Adrenal gland (tissue), 12 donors: ENCODE measurements around the gene C10orf105. TPM values are rescaled to one million over a fixed set of nuclear protein-coding genes. Genes with fewer than 3 reads are reported as not detected.

Experiments
- DNase-seq, 7 donors: peaks; one replicate each; pipeline ENCODE4 v3.0.0-alpha.2; 2019 to 2020
- H3K27ac ChIP-seq, 5 donors: fragments of 200-600 bp; sonication (generic) in 4 of 5; 1 replicate in 3 of 5; 2 replicates in 2 of 5; pipeline versions ENCODE4 v1.5.1 to v1.8.0; 2016 to 2020; ENCODE audit warnings: mild to moderate bottlenecking in 1 of 5
- H3K27me3 ChIP-seq: fragments of 200-600 bp; 2 replicates; pipeline ENCODE4 v1.8.0; 2021
- H3K36me3 ChIP-seq, 2 donors: fragments of 200-600 bp; replicated peaks in 1 of 2; 1 replicate in 1 of 2; 2 replicates in 1 of 2; pipeline versions ENCODE4 v1.5.1 to v1.8.0; 2018 to 2022
- H3K4me1 ChIP-seq, 2 donors: fragments of 200-600 bp; replicated peaks in 1 of 2; 1 replicate in 1 of 2; 2 replicates in 1 of 2; pipeline versions ENCODE4 v1.5.1 to v1.8.0; 2018 to 2021
- H3K4me3 ChIP-seq, 4 donors: fragments of 200-600 bp; sonication (generic) in 3 of 4; one replicate each; pipeline ENCODE4 v1.5.1; 2016 to 2018
- H3K9me3 ChIP-seq, 3 donors: fragments of 200-600 bp; sonication (generic) in 1 of 3; replicated peaks in 1 of 3; 1 replicate in 2 of 3; 2 replicates in 1 of 3; pipeline versions ENCODE4 v1.5.1 to v1.8.0; 2016 to 2021
- POLR2A ChIP-seq, 2 donors: fragments of 450-650 bp; IDR thresholded peaks; one replicate each; pipeline ENCODE4 v1.6.1; 2017; ENCODE audit warnings: antibody characterized with exemption in 2 of 2, mild to moderate bottlenecking in 2 of 2, moderate library complexity in 1 of 2
- WGBS, 4 donors: extraction: QIAGEN DNeasy Blood & Tissue Kit in 2 of 4; methylation state at CpG; one replicate each; pipeline versions ENCODE4 v1.1.5 to v1.1.7; 2013 to 2017; 5-methylcytosine and 5-hydroxymethylcytosine counted together
- intact Hi-C, 2 donors: fragments of 100-400 bp; cut with DNase I; formaldehyde crosslinking; loops; one replicate each; pipeline versions ENCODE4 v1.14.1 to v1.15.0; 2022 to 2023
- polyA plus RNA-seq, 3 donors: library from polyadenylated mRNA; stranded (reverse); fragments of 200-250 nt in 2 of 3; fragments of 350-450 nt in 1 of 3; fragmentation: Illumina TruSeq in 1 of 3; extraction: RNeasy Lipid Tissue Mini Kit (QIAGEN cat#74804) in 1 of 3; gene quantifications; one replicate each; pipeline ENCODE4 v1.2.3, GENCODE V29; 2013 to 2014
- total RNA-seq, 9 donors: library from RNA; depleted of rRNA in 4 of 9; stranded (reverse); fragments of >200 nt in 4 of 9; fragments of 120-200 nt in 1 of 9; fragmentation: NEBNext Ultra II Directional in 1 of 9; extraction: Animal tissue kit (Norgen Biotek cat#: 25700) in 1 of 9; gene quantifications; one replicate each; pipeline versions ENCODE4 v1.1.0 to v1.2.4, GENCODE V29; 2013 to 2023
- TF ChIP-seq, protein P1 (sequence below), 6 experiments: fragments of 450-650 bp in 4 of 6; fragments of 200-600 bp in 2 of 6; sonication (generic) in 1 of 6; IDR thresholded peaks; 1 replicate in 5 of 6; 2 replicates in 1 of 6; pipeline versions ENCODE4 v1.5.1 to v1.8.0; 2016 to 2021; ENCODE audit warnings: antibody characterized with exemption in 6 of 6, mild to moderate bottlenecking in 2 of 6, moderate library complexity in 1 of 6
- donor health status: healthy with polysubstance abuse.
- donor health status: Bipolar disorder and iron deficiency.
- donor health status: DM: yes; HTN: yes; CAD: no.
- donor health status: DM: no; HTN: no; CAD: no.
- donor health status: DM: no; HTN: no; CAD: no.
- donor health status: DM: yes; HTN: yes; CAD: no.

Gene C10orf105
- total and polyA plus RNA-seq, 12 donors: under 0.01 to 0.48 (median 0.07) TPM; not detected in 2

DNA sequence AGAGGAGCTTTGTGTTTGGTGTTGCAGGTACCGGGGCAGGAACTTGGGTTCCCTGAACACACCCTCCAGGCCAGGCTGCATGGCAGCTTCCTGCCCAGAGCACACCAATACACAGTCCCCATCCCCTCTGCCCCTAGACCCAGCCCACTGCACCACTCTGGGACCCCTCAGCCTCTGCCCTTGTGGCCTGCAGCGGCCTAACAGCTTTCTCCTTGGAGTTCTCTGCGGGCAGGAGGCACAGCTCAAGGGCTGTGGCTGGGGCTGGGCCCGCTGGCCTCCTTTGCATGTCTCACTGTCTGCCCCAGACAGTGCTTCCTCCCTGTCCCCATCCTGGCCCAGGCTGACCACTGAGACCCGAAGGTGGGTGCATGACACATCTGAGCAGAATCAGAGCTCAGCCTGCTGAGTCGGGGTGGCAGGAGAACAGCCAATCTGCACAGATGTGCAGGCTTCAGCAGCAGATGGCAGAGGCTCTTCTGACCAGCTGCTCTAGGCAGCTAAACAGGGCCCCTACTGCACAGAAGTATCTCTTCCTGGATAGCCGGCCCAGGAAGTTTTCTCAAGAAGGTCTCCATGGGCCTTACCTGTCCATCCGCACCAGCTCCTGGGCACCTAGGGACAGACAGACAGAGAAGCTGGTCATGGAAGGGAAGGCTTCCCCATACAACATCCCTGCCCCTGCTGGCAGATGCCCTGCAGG lies 33.0 kb upstream of the C10orf105 start:
- Histone ChIP-seq H3K27me3 (no peaks in the 10 kb centered on the region), H3K36me3 (peaks cover 0 to 17% of the 10 kb centered on the region in 2 donors), H3K4me3 (no peak overlapping the region), H3K27ac (peak overlapping the region in 2 of 5 donors; percentile 4 to 80), H3K9me3 (no peaks in the 10 kb centered on the region), H3K4me1 (peaks cover 21 to 23% of the 10 kb centered on the region in 2 donors)
- 75 to 100% (median 83%) methylated on average over 2 to 8 of the region's 8 CpGs for WGBS, 4 donors
- TF ChIP-seq POLR2A (IDR thresholded peaks at IDR 0.05): no peak
- TF ChIP-seq, protein P1, sequence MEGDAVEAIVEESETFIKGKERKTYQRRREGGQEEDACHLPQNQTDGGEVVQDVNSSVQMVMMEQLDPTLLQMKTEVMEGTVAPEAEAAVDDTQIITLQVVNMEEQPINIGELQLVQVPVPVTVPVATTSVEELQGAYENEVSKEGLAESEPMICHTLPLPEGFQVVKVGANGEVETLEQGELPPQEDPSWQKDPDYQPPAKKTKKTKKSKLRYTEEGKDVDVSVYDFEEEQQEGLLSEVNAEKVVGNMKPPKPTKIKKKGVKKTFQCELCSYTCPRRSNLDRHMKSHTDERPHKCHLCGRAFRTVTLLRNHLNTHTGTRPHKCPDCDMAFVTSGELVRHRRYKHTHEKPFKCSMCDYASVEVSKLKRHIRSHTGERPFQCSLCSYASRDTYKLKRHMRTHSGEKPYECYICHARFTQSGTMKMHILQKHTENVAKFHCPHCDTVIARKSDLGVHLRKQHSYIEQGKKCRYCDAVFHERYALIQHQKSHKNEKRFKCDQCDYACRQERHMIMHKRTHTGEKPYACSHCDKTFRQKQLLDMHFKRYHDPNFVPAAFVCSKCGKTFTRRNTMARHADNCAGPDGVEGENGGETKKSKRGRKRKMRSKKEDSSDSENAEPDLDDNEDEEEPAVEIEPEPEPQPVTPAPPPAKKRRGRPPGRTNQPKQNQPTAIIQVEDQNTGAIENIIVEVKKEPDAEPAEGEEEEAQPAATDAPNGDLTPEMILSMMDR (IDR thresholded peaks at IDR 0.05): no peak
- intact Hi-C loops: no loop called here
- DNase-seq: no peak

DNA sequence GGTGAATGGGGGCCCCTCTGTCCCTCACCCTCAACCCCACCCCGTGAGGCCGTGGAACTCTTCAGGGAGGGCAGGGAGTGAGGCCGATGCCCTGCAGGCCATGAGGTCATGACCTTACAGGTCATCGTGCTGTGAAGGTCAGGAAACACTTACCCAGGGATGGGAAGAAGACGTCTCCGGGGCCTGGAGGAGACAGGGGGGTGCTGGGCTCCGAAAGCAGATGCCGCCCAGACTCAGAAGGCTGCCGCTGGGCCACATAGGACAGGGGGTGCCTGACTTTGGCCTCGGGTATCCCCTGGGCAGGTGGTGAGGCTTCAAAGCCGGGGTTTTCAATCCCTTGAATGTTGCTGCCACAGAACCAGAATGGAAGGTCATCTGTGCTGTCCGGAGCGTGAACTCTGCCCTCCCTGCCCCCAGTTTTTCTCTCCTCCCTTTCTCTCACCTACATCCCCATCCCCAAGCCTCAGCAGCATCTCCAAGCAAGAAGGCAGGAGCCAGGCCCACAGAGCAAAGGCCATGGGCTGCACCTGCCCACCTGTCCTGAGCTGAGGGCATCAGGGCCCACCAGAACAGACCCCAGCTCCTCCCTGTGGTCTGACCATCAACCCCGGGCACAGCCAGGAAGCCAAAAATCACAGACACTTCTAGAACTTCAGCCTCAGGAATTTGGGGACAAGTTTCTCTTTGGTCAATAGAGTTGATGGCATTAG lies 32.1 kb upstream of the C10orf105 start:
- peaks cover 28 to 31% of the 10 kb centered on the region in 2 donors for H3K4me1 ChIP-seq
- intact Hi-C loops: no loop called here

DNA sequence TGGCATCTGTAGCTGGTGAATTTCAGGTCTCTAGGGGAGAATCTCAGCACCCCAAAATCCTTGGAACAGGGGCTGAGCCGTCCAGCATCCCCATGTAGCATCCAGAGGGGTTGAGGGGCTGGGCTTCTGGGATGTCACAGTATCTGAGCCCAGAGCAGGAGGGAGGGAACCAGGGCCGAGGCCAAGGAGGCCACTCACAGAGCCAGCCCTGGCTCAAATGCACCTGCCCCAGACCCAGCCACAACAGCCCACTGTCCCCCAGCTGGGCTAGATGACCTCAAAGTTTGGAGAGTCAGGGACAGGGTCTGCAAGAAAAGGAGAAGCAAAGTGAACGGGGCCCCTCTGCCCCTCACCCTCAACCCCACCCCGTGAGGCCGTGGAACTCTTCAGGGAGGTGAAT lies 31.4 kb upstream of the C10orf105 start:
- TF ChIP-seq, protein P1 (IDR thresholded peaks at IDR 0.05): no peak
- Histone ChIP-seq H3K4me3 (no peak overlapping the region), H3K36me3 (peaks cover 0 to 17% of the 10 kb centered on the region in 2 donors), H3K9me3 (no peaks in the 10 kb centered on the region), H3K27me3 (no peaks in the 10 kb centered on the region), H3K4me1 (peaks cover 35 to 36% of the 10 kb centered on the region in 2 donors), H3K27ac (peak overlapping the region in 1 of 5 donors; percentile 80)
- DNase-seq: no peak
- intact Hi-C loops: no loop called here
- WGBS, 4 donors: 73 to 89% (median 78%) methylated on average over 2 to 5 of the region's 5 CpGs

More for the DNA sequence above, 32.1 kb upstream of the C10orf105 start:
- no peak for TF ChIP-seq POLR2A (IDR thresholded peaks at IDR 0.05)
- no peak for DNase-seq
- H3K36me3 ChIP-seq: peaks cover 0 to 17% of the 10 kb centered on the region in 2 donors
- H3K4me3 ChIP-seq: no peak overlapping the region
- 77 to 81% (median 79%) methylated on average over 3 to 14 of the region's 14 CpGs for WGBS, 4 donors
- H3K27me3 ChIP-seq: no peaks in the 10 kb centered on the region
- no peaks in the 10 kb centered on the region for H3K9me3 ChIP-seq
- H3K27ac ChIP-seq: peak overlapping the region in 1 of 5 donors; percentile 80

DNA sequence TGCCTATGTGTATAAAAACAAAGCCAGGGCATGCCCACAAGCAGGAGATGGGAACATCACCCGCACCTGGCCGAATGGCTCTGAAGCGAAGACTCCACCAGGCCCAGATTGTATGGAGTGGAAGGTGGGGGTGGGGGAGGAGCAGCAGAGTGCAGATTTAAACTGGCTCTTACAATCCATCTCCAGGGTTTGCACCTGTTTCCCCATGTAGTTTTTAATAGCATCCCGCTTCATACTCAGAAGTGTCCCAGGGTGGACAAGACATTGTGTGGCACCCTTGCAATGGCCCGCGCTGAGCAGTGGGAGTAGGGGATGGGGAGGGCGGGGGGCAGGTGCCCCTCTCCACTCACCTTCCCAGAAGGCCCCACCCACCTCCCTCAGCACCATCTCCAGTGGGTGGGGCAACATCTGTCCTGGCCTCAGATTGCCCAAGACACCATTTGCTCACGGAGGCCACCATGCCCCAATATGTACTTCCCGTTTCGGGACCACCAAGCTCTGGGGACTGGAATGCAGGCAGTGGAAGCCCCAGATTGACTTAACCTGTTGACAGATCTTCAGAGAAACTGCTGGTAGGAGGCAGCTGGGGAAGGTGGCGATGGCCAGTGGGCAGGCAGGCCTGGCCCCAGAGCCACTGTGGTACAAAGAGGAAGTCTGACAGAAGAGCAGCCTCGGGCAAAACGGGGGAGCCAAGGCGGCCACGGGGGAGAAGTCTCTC lies 30.7 kb upstream of the C10orf105 start:
- H3K4me3 ChIP-seq: no peak overlapping the region
- peaks cover 0 to 17% of the 10 kb centered on the region in 2 donors for H3K36me3 ChIP-seq
- H3K4me1 ChIP-seq: peaks cover 35 to 37% of the 10 kb centered on the region in 2 donors

More for the DNA sequence above, 30.7 kb upstream of the C10orf105 start:
- WGBS, 4 donors: 76 to 84% (median 84%) methylated on average over 13 to 15 of the region's 15 CpGs
- H3K27ac ChIP-seq: peak overlapping the region in 2 of 5 donors; percentile 66 to 80
- H3K9me3 ChIP-seq: no peaks in the 10 kb centered on the region
- intact Hi-C loops: no loop called here
- no peak for DNase-seq
- no peak for TF ChIP-seq POLR2A (IDR thresholded peaks at IDR 0.05)
- TF ChIP-seq, protein P1 (IDR thresholded peaks at IDR 0.05): no peak
- H3K27me3 ChIP-seq: no peaks in the 10 kb centered on the region
